Measurements from ENCODE around the gene C3orf33. TPM values are rescaled to one million over a fixed set of nuclear protein-coding genes. Genes with fewer than 3 reads are reported as not detected.
"Not testable (repeated sequence)": the region's sequence is repeated elsewhere in the genome, so short reads cannot be mapped to it uniquely, and the experiment has no call there.

Gene C3orf33
- 1 to 10 TPM; 1.1 to 1.3 TPM for total RNA-seq

GRCh38 chr3:155805802-155806618 is at the start of gene C3orf33:
TSS of gene C3orf33 (minus strand) at chr3:155806278. CDS start at chr3:155806252, 26 bp downstream.
- Mint-ChIP-seq H3K27me3 (peaks cover 9% of the 10 kb centered on the region), H3K36me3 (peaks cover 2% of the 10 kb centered on the region), H3K9me3 (ENCODE audit: low read depth) (no peaks in the 10 kb centered on the region), H3K27ac (peak within 1 kb of the TSS; percentile 76), H3K4me1 (peaks cover 8% of the 10 kb centered on the region), H3K4me3 (peak within 1 kb of the TSS; percentile 83)
- CTCF ChIA-PET, result interaction anchor here (0.6 to 2.9 kb wide), 59 partner anchors 8 to 1481 kb away, joined by 3 to 51 read pairs (median 5); partner anchors contain the start of genes GMPS and SLC33A1
- peak; percentile 79 for DNase-seq
- ATAC-seq, result peak; percentile 98

- peak; percentile 99 for DNase-seq
- Mint-ChIP-seq H3K4me3 (peak within 1 kb of the TSS; percentile 89), H3K9me3 (ENCODE audit: low read depth) (no peaks in the 10 kb centered on the region), H3K27me3 (no peaks in the 10 kb centered on the region), H3K36me3 (peaks cover 21% of the 10 kb centered on the region), H3K4me1 (peaks cover 41% of the 10 kb centered on the region), H3K27ac (peak within 1 kb of the TSS; percentile 99)
- CTCF ChIA-PET, result interaction anchor here (1.0 to 2.9 kb wide), 5 partner anchors 12 to 103 kb away, joined by 3 to 42 read pairs (median 8); partner anchors contain the start of genes C3orf33 and GMPS
- peak; percentile 93 for ATAC-seq
Observed at GRCh38 chr3:155854141-155854940, 48.3 kb upstream of the C3orf33 start, which contains the start of gene SLC33A1. TSS of gene SLC33A1 (minus strand) at chr3:155854427. CDS start at chr3:155853997, 430 bp downstream.

GRCh38 chr3:155853214-155854140 is 47.4 kb upstream of the C3orf33 start:
- peak; percentile 61 for DNase-seq
- Mint-ChIP-seq H3K4me3 (peak overlapping the region; percentile 89), H3K4me1 (peaks cover 45% of the 10 kb centered on the region), H3K9me3 (ENCODE audit: low read depth) (no peaks in the 10 kb centered on the region), H3K27ac (peak overlapping the region; percentile 99), H3K27me3 (no peaks in the 10 kb centered on the region), H3K36me3 (peaks cover 22% of the 10 kb centered on the region)
- CTCF ChIA-PET, result interaction anchor here (0.9 to 2.9 kb wide), 7 partner anchors 8 to 102 kb away, joined by 3 to 42 read pairs (median 5); partner anchors contain the start of genes C3orf33 and GMPS
- ATAC-seq, result peak; percentile 1

- Mint-ChIP-seq H3K27me3 (no peaks in the 10 kb centered on the region), H3K36me3 (peaks cover 28% of the 10 kb centered on the region), H3K9me3 (ENCODE audit: low read depth) (no peaks in the 10 kb centered on the region), H3K4me3 (peak overlapping the region; percentile 89), H3K27ac (peak overlapping the region; percentile 99), H3K4me1 (peaks cover 51% of the 10 kb centered on the region)
- no peak for DNase-seq
- CTCF ChIA-PET, result interaction anchor here (1.8 to 2.9 kb wide), 4 partner anchors 9 to 46 kb away, joined by 5 to 42 read pairs (median 12); partner anchors contain the start of genes C3orf33 and GMPS
- ATAC-seq, result no peak
Observed at GRCh38 chr3:155852341-155852740, 46.3 kb upstream of the C3orf33 start.

- H3K36me3 Mint-ChIP-seq, result peaks cover 35% of the 10 kb centered on the region
- DNase-seq; ATAC-seq; H3K9me3 Mint-ChIP-seq (ENCODE audit: low read depth); H3K4me3 Mint-ChIP-seq; H3K27ac Mint-ChIP-seq; H3K27me3 Mint-ChIP-seq: not testable (repeated sequence)
- peaks cover 55% of the 10 kb centered on the region for H3K4me1 Mint-ChIP-seq
- CTCF ChIA-PET, result interaction anchor here (0.7 to 3.1 kb wide), 4 partner anchors 22 to 200 kb away, joined by 3 to 19 read pairs (median 4); partner anchors contain the start of genes C3orf33 and GMPS
Observed at GRCh38 chr3:155849404-155849803, 43.3 kb upstream of the C3orf33 start.

- no peak overlapping the region for H3K27ac Mint-ChIP-seq
- H3K27me3 Mint-ChIP-seq, result no peaks in the 10 kb centered on the region
- no peak overlapping the region for H3K4me3 Mint-ChIP-seq
- peaks cover 63% of the 10 kb centered on the region for H3K4me1 Mint-ChIP-seq
- no peaks in the 10 kb centered on the region for H3K9me3 Mint-ChIP-seq (ENCODE audit: low read depth)
- CTCF ChIA-PET, result interaction anchor here (3.0 kb wide), 1 partner anchor 42 kb away, joined by 7 read pairs; the partner anchor contains the start of gene C3orf33
- peaks cover 30% of the 10 kb centered on the region for H3K36me3 Mint-ChIP-seq
- DNase-seq, result no peak
- ATAC-seq, result no peak
Observed at GRCh38 chr3:155847993-155848392, 41.9 kb upstream of the C3orf33 start.

GRCh38 chr3:155846119-155846518 is 40.0 kb upstream of the C3orf33 start:
- DNase-seq (no peak), ATAC-seq (no peak)
- Mint-ChIP-seq H3K27ac (no peak overlapping the region), H3K36me3 (peaks cover 19% of the 10 kb centered on the region), H3K27me3 (no peaks in the 10 kb centered on the region), H3K9me3 (ENCODE audit: low read depth) (no peaks in the 10 kb centered on the region), H3K4me3 (no peak overlapping the region), H3K4me1 (peaks cover 48% of the 10 kb centered on the region)
- CTCF ChIA-PET, result interaction anchor here (3.0 kb wide), 1 partner anchor 40 kb away, joined by 7 read pairs; the partner anchor contains the start of gene C3orf33

GRCh38 chr3:155843569-155843968 is 37.5 kb upstream of the C3orf33 start:
- Mint-ChIP-seq H3K4me3 (no peak overlapping the region), H3K9me3 (ENCODE audit: low read depth) (no peaks in the 10 kb centered on the region), H3K4me1 (peaks cover 33% of the 10 kb centered on the region), H3K27ac (no peak overlapping the region), H3K27me3 (no peaks in the 10 kb centered on the region), H3K36me3 (peaks cover 16% of the 10 kb centered on the region)
- DNase-seq (no peak), ATAC-seq (no peak)
- CTCF ChIA-PET, result interaction anchor here (4.0 kb wide), 1 partner anchor 37 kb away, joined by 20 read pairs; the partner anchor contains the start of gene C3orf33

GRCh38 chr3:155835341-155836071 is 29.4 kb upstream of the C3orf33 start:
- ATAC-seq (no peak), DNase-seq (no peak)
- peaks cover 20% of the 10 kb centered on the region for H3K36me3 Mint-ChIP-seq
- H3K27ac Mint-ChIP-seq, result no peak overlapping the region
- no peaks in the 10 kb centered on the region for H3K27me3 Mint-ChIP-seq
- H3K9me3 Mint-ChIP-seq (ENCODE audit: low read depth), result peaks cover 2% of the 10 kb centered on the region
- H3K4me3 Mint-ChIP-seq, result no peak overlapping the region
- CTCF ChIA-PET, result interaction anchor here (1.9 kb wide), 1 partner anchor 29 kb away, joined by 7 read pairs; the partner anchor contains the start of gene C3orf33
- peaks cover 8% of the 10 kb centered on the region for H3K4me1 Mint-ChIP-seq

GRCh38 chr3:155828490-155829098 is 22.5 kb upstream of the C3orf33 start:
- H3K27ac Mint-ChIP-seq; H3K27me3 Mint-ChIP-seq; H3K4me1 Mint-ChIP-seq; DNase-seq; H3K9me3 Mint-ChIP-seq (ENCODE audit: low read depth); ATAC-seq; H3K4me3 Mint-ChIP-seq: not testable (repeated sequence)
- CTCF ChIA-PET, result interaction anchor here (1.1 kb wide), 1 partner anchor 23 kb away, joined by 6 read pairs; the partner anchor contains the start of gene C3orf33
- H3K36me3 Mint-ChIP-seq, result peaks cover 15% of the 10 kb centered on the region

GRCh38 chr3:155815030-155815545 is 9.0 kb upstream of the C3orf33 start:
- Mint-ChIP-seq H3K36me3 (peaks cover 1% of the 10 kb centered on the region), H3K27ac (no peak overlapping the region), H3K4me1 (peaks cover 2% of the 10 kb centered on the region), H3K9me3 (ENCODE audit: low read depth) (no peaks in the 10 kb centered on the region), H3K4me3 (no peak overlapping the region), H3K27me3 (no peaks in the 10 kb centered on the region)
- DNase-seq (no peak), ATAC-seq (no peak)
- CTCF ChIA-PET, result interaction anchor here (3.1 kb wide), 1 partner anchor 9 kb away, joined by 22 read pairs; the partner anchor contains the start of gene C3orf33

Data from activated CD8-positive, alpha-beta memory T cell treated with anti-CD3 and anti-CD28 coated beads, Interleukin-2, amount 10 ng/mL, durations not matched to agents 7 days and 5 days (primary cell).